Activated CD8-positive, alpha-beta memory T cell treated with anti-CD3 and anti-CD28 coated beads, Interleukin-2, amount 50 U/mL, for 4 hours (primary cell): ENCODE results near the gene PTPN12.

Experiments used
- DNase-seq: peaks from one replicate; pipeline ENCODE4 v3.0.0-alpha.2; 2020

The PTPN12 gene

DNA sequence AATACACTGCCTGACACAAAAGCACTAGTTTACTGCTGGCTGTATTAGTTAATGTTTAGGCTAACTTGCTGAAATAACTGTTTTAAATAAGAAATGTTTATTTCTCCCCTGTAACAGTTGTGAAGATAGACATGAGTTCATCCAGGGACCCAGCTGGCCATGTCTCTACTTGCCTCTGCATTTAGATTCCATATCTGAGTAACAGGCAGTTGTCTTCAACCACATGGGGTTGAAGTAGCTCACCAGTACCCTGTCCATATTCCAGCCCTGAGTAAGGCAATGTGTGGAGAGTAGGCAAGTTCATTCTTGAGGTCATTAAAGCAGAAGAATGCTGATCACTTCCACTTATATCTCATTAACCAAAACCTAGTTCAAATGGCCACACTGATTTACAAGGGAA lies 128.1 kb downstream of the PTPN12 start:
- DNase-seq, result no peak

DNA sequence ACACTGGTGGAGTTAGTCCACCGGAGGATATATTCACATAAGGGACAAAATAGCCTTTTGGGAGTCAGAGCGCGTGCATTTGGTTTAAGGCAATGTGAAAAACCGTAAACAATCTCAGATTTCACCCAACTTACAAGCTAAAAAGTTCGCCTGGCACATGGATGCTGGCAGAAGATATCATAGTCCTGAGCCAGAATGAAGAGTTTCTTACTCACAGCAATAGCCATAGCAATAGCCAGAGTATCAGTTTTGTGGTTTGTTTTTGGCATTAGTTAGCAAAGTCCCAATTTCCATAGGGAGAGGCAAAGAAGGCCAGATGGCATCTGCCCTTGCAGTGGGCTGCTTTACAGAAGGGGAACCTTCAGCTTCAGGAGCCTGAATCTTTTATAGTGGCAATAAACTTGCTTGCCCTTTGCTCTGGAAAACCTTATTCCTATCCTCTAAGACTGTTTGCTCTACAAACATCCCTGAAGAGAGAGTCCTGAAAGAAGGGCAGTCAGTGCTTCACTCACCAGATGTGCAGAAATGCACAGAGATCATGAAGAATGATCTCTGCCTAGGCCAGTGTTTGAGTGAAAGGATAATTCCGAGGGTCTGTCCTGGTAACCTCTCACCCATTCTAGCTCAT lies 130.5 kb downstream of the PTPN12 start:
- DNase-seq, result no peak

- DNase-seq, result no peak
Measured at GRCh38 chr7:77674878-77675277, 137.8 kb downstream of the PTPN12 start.

DNA sequence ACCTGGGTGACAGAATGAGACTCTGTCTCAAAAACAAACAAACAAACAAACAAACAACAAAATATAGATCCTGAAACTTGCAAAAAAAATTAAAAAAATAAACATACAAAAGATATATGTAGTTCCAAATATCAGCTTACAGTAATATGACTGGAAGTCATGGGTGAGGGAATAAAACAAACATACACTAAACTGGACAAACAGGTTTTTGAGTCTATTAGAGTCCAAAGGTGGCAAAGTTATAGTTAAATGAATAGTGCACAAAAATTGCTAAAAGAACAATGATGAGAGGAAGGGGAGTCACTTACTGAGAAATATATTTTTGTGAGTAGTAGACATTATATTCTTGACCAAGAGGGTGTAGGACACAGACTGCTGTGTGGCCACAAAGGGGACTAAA lies 142.5 kb downstream of the PTPN12 start:
- DNase-seq, result no peak

GRCh38 chr7:77680266-77680665 lies 143.2 kb downstream of the PTPN12 start:
- DNase-seq, result no peak

DNA sequence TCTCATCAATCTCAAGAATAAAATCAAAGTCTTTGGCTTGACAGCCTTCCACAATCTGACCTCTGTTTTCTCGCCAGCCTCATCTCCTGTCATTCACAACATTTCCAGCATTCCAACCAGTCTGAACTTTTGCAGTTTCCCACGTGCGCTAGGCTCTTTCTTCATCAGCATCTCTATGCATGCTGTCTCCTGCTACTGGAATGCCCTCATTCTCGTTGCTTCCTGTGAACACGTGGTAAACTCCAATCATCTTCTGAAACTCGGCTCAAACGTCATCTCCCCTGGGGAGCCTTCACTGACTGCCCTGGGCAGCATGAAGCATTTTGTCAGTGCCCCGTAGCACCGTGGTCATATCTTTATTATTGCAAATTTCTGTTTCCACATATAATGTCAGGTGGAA lies 146.9 kb downstream of the PTPN12 start:
- no peak for DNase-seq

- DNase-seq, result no peak
Measured at GRCh38 chr7:77685233-77685632, 148.1 kb downstream of the PTPN12 start.

DNA sequence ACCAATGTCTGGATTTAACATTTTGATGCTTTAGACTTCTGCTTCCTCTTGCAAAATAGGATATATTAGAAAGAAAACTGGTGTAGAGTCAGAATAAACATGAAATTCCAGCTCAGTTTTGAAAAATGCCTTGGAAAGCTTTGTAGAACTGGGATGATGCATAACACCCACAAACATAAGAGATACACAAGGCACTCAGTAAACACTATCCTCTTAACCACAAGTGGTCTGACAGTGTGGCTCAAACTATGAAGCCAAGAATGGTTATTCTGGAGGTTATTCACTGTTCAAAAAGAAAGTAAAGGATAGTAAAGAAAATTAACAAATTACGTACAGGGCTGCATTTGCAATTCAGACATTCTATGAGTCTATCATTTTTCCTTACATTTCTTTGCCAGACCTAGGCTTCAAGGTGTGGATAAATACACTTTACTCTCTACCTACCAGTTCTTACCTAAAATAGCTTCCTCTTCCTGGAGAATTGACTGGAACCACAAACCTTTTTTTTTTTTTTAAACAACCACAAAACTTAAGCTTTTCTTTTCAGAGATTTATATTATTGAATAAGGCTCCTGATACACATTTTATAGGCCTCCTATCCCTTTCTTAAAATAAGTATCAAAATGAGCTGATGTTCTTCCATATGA lies 150.1 kb downstream of the PTPN12 start:
- no peak for DNase-seq

- no peak for DNase-seq
Measured at GRCh38 chr7:77687747-77688144, 150.7 kb downstream of the PTPN12 start.
